Fibroblast of lung (primary cell): ENCODE measurements around the gene HTT.

Source experiments
- CTCF ChIP-seq, 2 donors: IDR thresholded peaks in 1 of 2; conservative IDR thresholded peaks in 1 of 2; 1 replicate in 1 of 2; 2 replicates in 1 of 2; pipeline ENCODE4 v1.5.1; 2011 to 2012; ENCODE audit warnings: low read length in 2 of 2, control low read depth in 1 of 2, inconsistent platforms in 1 of 2, low read depth in 1 of 2, mild to moderate bottlenecking in 1 of 2
- EZH2 ChIP-seq: IDR thresholded peaks from 2 replicates; pipeline ENCODE4 v1.5.1; 2012; ENCODE audit warnings: low read length, control low read depth, mild to moderate bottlenecking; ENCODE audit errors: missing control alignments

DNA sequence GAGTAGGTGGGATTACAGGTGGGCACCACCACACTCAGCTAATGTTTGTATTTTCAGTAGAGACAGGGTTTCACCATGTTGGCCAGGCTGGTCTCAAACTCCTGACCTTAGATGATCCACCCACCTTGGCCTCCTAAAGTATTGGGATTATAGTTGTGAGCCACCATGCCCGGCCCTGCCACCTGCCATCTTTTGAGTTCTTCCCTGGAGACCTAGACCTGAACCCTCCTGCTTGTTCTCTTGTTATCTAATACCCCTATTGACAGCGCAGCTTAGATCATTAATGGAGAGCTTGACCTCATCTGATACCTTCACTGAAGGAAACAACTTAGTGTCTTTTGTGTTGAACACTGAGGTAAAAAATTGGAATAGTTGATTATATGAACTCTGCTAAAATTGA lies 53.6 kb downstream of the HTT start:
- TF ChIP-seq CTCF (conservative IDR thresholded peaks at IDR 0.05 in 1 of 2, IDR thresholded peaks at IDR 0.05 in 1 of 2; ENCODE audit: low read depth in 1 of 2, low read length in 2 of 2) = no peak
- TF ChIP-seq EZH2 = no peak
